ENCODE measurements around the gene SERINC5.

GRCh38 chr5:80151890-80152289 is 104.0 kb downstream of the SERINC5 start:
- no peak for TF ChIP-seq EZH2phosphoT487 (IDR thresholded peaks at IDR 0.05; ENCODE audit: low read length)
- no peak for TF ChIP-seq CTCF (IDR thresholded peaks at IDR 0.05; ENCODE audit: low read length)
- no peak for TF ChIP-seq EZH2 (optimal IDR thresholded peaks at IDR 0.05; ENCODE audit: low read depth, low read length)

Measured in MM.1S (cell line).